MM.1S (cell line): ENCODE results near the gene ARFGEF2.

Experiments
- EZH2 ChIP-seq: fragments of 300-600 bp; sonication (generic); optimal IDR thresholded peaks from 2 replicates; pipeline ENCODE3; 2017; ENCODE audit warnings: low read depth, mild to moderate bottlenecking, antibody characterized with exemption, low read length, mixed read lengths
- EZH2phosphoT487 ChIP-seq: fragments of 300-600 bp; sonication (generic); IDR thresholded peaks from 2 replicates; pipeline ENCODE4 v1.6.1; 2018; ENCODE audit warnings: antibody characterized with exemption, low read length
- TF ChIP-seq, protein P1 (sequence below): fragments of 300-600 bp; sonication (generic); IDR thresholded peaks from 2 replicates; pipeline ENCODE4 v1.5.1; 2016; ENCODE audit warnings: antibody characterized with exemption, low read length, mixed read lengths

DNA sequence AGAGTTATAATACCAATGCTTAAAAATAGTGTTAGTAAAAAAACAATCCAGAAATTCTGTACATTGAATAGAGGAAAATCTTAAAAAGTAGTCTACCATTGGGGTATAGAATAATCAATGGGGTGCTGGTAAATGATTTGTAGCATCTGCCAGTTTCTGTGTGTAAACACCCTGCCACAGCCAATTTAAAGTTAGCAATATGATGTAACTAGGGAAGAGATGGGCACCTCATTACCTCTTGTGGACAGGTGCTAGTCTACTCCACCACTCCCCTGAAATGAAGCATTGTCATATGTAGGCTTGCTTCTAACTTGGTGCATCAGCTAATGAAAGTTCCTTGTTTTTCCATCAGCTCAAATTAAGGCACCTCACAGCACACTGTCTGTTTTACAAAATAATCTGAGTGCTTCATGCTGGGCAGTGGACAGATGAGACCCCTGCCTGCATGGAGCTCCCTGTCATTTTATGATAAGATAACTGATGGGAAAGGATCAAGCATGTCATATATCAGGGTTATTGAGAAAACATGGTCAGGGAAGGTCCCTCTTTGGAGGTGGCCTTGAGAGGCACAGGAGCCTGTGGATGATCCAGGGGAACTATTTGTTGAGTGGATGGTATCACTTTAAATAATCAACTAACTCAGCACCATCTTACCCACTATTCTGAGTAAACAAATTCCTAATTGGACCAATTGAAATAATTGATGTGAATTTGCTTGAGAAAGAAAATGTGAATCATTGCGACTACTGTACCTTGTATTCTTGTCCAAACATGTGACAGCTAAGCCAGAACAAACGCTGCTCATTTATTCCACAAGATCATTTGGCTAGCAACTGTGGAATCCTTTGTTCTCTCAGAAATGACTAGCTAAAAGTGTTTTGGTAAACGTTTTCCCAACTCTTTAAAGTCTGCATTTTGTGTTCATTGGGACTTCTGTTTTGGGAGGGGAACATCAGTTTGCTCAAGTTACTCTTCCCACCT is 78.7 kb downstream of the ARFGEF2 start:
- TF ChIP-seq, protein P1, sequence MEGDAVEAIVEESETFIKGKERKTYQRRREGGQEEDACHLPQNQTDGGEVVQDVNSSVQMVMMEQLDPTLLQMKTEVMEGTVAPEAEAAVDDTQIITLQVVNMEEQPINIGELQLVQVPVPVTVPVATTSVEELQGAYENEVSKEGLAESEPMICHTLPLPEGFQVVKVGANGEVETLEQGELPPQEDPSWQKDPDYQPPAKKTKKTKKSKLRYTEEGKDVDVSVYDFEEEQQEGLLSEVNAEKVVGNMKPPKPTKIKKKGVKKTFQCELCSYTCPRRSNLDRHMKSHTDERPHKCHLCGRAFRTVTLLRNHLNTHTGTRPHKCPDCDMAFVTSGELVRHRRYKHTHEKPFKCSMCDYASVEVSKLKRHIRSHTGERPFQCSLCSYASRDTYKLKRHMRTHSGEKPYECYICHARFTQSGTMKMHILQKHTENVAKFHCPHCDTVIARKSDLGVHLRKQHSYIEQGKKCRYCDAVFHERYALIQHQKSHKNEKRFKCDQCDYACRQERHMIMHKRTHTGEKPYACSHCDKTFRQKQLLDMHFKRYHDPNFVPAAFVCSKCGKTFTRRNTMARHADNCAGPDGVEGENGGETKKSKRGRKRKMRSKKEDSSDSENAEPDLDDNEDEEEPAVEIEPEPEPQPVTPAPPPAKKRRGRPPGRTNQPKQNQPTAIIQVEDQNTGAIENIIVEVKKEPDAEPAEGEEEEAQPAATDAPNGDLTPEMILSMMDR = no peak
- no peak for TF ChIP-seq EZH2
- TF ChIP-seq EZH2phosphoT487 = no peak
